B cell (primary cell): Measurements from ENCODE around the gene HLCS. TPM values are rescaled to one million over a fixed set of nuclear protein-coding genes. Genes with fewer than 3 reads are reported as not detected.

Source experiments
- ATAC-seq: fragments of 200-7000 bp; cut with Tn5 transposase; one replicate; pipeline ENCODE4 v1.10.0; 2021; ENCODE audit warnings: low read depth, mild to moderate bottlenecking, moderate number of reproducible peaks, moderate library complexity
- CTCF ChIA-PET: fragments of 350-600 bp; sonication (Branson Sonifier 250); formaldehyde crosslinking; loops from one replicate; lab custom pipeline; 2021; ENCODE audit warnings: antibody characterized with exemption, inconsistent platforms; lab: Charles Lee
- POLR2A ChIA-PET: fragments of 350-600 bp; sonication (Branson Sonifier 250); formaldehyde crosslinking; loops from one replicate; lab custom pipeline; 2021; ENCODE audit warnings: antibody characterized with exemption; lab: Charles Lee
- DNase-seq: peaks from one replicate; pipeline ENCODE4 v3.0.0; 2013
- H2AFZ ChIP-seq: 2 replicates; pipeline ENCODE4 v1.6.1; 2012; ENCODE audit warnings: mild to moderate bottlenecking, low read depth, low read length; ENCODE audit not compliant: insufficient read depth, poor library complexity, severe bottlenecking
- H3K27ac ChIP-seq, 2 donors: 1 replicate in 1 of 2; 2 replicates in 1 of 2; pipeline ENCODE4 v1.5.1; 2012 to 2013; ENCODE audit warnings: low read length in 2 of 2, mild to moderate bottlenecking in 2 of 2, moderate library complexity in 1 of 2
- H3K27me3 ChIP-seq, 4 experiments: fragments of 200-600 bp in 1 of 4; sonication (generic) in 1 of 4; replicated peaks in 1 of 4; 1 replicate in 2 of 4; 2 replicates in 2 of 4; pipeline versions ENCODE4 v1.6.1 to v1.7.0; 2013 to 2016; ENCODE audit warnings: low read length in 3 of 4, mild to moderate bottlenecking in 2 of 4, mixed read lengths in 1 of 4, moderate library complexity in 1 of 4; ENCODE audit not compliant: insufficient read depth in 4 of 4, control insufficient read depth in 3 of 4; ENCODE audit errors: control extremely low read depth in 1 of 4
- H3K36me3 ChIP-seq, 2 experiments: replicated peaks in 1 of 2; 1 replicate in 1 of 2; 2 replicates in 1 of 2; pipeline versions ENCODE4 v1.6.1 to v1.7.1; 2013; ENCODE audit warnings: low read length in 1 of 2; ENCODE audit not compliant: insufficient read depth in 2 of 2, control insufficient read depth in 1 of 2; ENCODE audit errors: control extremely low read depth in 1 of 2, extremely low read depth in 1 of 2
- H3K4me1 ChIP-seq, 2 donors: fragments of 200-600 bp in 1 of 2; sonication (generic) in 1 of 2; 1 replicate in 1 of 2; 2 replicates in 1 of 2; pipeline versions ENCODE4 v1.5.1 to v1.6.1; 2013 to 2017; ENCODE audit warnings: low read length in 2 of 2; ENCODE audit not compliant: control insufficient read depth in 2 of 2, insufficient read depth in 2 of 2
- H3K4me2 ChIP-seq: replicated peaks from 2 replicates; pipeline ENCODE3; 2012; ENCODE audit warnings: mild to moderate bottlenecking, low read depth, low read length; ENCODE audit not compliant: poor library complexity, severe bottlenecking
- H3K4me3 ChIP-seq, 5 experiments: fragments of 200-600 bp in 1 of 5; sonication (generic) in 1 of 5; 1 replicate in 3 of 5; 2 replicates in 2 of 5; pipeline versions ENCODE4 v1.5.1 to v1.7.0; 2011 to 2016; ENCODE audit warnings: low read length in 4 of 5, mild to moderate bottlenecking in 4 of 5, low read depth in 2 of 5, control low read depth in 1 of 5, moderate library complexity in 1 of 5; ENCODE audit not compliant: insufficient read depth in 1 of 5; ENCODE audit errors: control extremely low read depth in 1 of 5, extremely low read depth in 1 of 5
- H3K79me2 ChIP-seq: fragments of 200-600 bp; sonication (generic); one replicate; pipeline ENCODE4 v1.6.0; 2016; ENCODE audit warnings: low read length; ENCODE audit not compliant: control insufficient read depth, insufficient read depth
- H3K9ac ChIP-seq: fragments of 200-600 bp; sonication (generic); 2 replicates; pipeline ENCODE4 v1.6.1; 2017; ENCODE audit warnings: mild to moderate bottlenecking, low read length, moderate library complexity
- H3K9me3 ChIP-seq, 3 donors: one replicate each; pipeline versions ENCODE4 v1.6.1 to v1.7.1; 2013; ENCODE audit warnings: low read length in 2 of 3; ENCODE audit not compliant: control insufficient read depth in 2 of 3, insufficient read depth in 1 of 3; ENCODE audit errors: control extremely low read depth in 1 of 3
- H4K20me1 ChIP-seq: 2 replicates; pipeline ENCODE4 v1.6.0; 2012; ENCODE audit warnings: mild to moderate bottlenecking, low read length; ENCODE audit not compliant: insufficient read depth, control insufficient read depth, poor library complexity, severe bottlenecking
- H3K27ac Mint-ChIP-seq: one replicate; pipeline ENCODE4 v1.8.0; 2021; ENCODE audit warnings: mixed read lengths
- H3K27me3 Mint-ChIP-seq: one replicate; pipeline ENCODE4 v1.8.0; 2021; ENCODE audit warnings: mixed read lengths
- H3K4me1 Mint-ChIP-seq: one replicate; pipeline ENCODE4 v1.8.0; 2021; ENCODE audit warnings: mixed read lengths
- H3K4me3 Mint-ChIP-seq: one replicate; pipeline ENCODE4 v1.8.0; 2021; ENCODE audit warnings: mixed read lengths
- H3K9me3 Mint-ChIP-seq: one replicate; pipeline ENCODE4 v1.8.0; 2022; ENCODE audit warnings: mixed read lengths; ENCODE audit not compliant: insufficient read depth
- EZH2 ChIP-seq: IDR thresholded peaks from 2 replicates; pipeline ENCODE4 v1.6.1; 2012; ENCODE audit warnings: borderline replicate concordance, low read depth, mild to moderate bottlenecking, moderate library complexity, low read length; ENCODE audit not compliant: insufficient read depth, poor library complexity, severe bottlenecking
- WGBS: methylation state at CpG from one replicate; pipeline ENCODE4 v1.1.5; 2013; ENCODE audit warnings: missing lambda C conversion rate; ENCODE audit not compliant: insufficient coverage; 5-methylcytosine and 5-hydroxymethylcytosine counted together
- intact Hi-C: fragments of 100-400 bp; cut with micrococcal nuclease; formaldehyde crosslinking; loops from one replicate; pipeline ENCODE4 v1.10.0; 2022
- polyA plus RNA-seq: library from polyadenylated mRNA; depleted of rRNA; stranded (reverse); fragments of >200 nt; gene quantifications from 2 replicates; pipeline ENCODE4 v1.2.3, GENCODE V29; 2012
- total RNA-seq, 2 donors: library from RNA; stranded (reverse); fragments of 120-200 nt in 1 of 2; gene quantifications; 1 replicate in 1 of 2; 2 replicates in 1 of 2; pipeline versions ENCODE4 v1.2.3 to v1.2.4, GENCODE V29; 2013 to 2022
- TF ChIP-seq, protein P1 (sequence below): fragments of 200-600 bp; IDR thresholded peaks from one replicate; pipeline ENCODE4 v1.8.0; 2022; ENCODE audit warnings: antibody characterized with exemption, mild to moderate bottlenecking

The HLCS gene
- total and polyA plus RNA-seq, 2 donors (not counting 1 experiment from before 2014, with no cell fraction given) = 4.4 to 14.7 TPM

DNA sequence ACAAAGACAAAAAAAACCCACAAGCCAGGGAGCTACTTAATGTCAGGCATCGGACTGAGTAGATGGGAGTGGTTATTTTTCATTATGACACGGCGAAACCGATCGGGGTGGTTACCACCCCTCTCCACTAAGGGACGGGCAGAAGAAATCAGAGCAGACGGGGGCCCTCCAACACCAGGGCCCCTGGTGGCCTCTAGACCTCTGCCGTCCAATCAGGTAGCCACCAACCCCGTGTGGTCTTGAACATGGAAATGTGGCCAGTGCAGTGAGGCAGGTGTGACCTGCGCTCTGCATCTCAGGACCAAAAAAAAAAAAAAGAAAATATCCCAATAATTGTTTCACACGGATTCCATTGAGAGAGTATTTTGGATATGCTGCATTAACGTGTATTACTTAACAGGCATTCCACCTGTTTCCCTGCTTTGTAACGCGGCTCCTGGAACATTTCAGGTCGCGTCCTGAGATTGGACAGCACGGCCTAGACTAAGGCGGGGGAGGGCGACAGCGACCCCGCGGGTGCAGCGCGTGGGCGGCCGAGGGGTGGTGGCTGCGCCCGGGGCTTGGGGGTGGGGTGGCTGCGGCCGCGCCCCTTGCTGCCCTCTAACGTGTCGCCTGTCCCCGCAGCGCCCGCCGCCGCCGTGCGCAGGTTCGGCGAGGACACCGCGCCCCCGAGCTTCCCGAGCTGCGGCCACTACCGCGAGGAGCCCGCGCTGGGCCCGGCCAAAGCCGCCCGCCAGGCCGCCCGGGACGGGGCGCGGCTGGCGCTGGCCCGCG lies 219.2 kb downstream of the HLCS start:
- Mint-ChIP-seq H3K4me1 (peaks cover 7% of the 10 kb centered on the region), H3K4me3 (peak overlapping the region; percentile 55), H3K27me3 (peaks cover 59% of the 10 kb centered on the region), H3K27ac (no peak overlapping the region), H3K9me3 (no peaks in the 10 kb centered on the region)
- Histone ChIP-seq H3K36me3 (no peaks in the 10 kb centered on the region), H3K9ac (no peak overlapping the region), H3K4me2 (peak overlapping the region; percentile 11), H3K9me3 (peaks cover 0 to 3% (median 0%) of the 10 kb centered on the region in 3 donors), H3K27me3 (peaks cover 0 to 30% (median 6%) of the 10 kb centered on the region in 4 experiments), H2AFZ (no peak overlapping the region), H3K79me2 (no peaks in the 10 kb centered on the region), H3K4me3 (no peak overlapping the region), H4K20me1 (no peaks in the 10 kb centered on the region), H3K4me1 (peaks cover 0 to 5% of the 10 kb centered on the region in 2 donors), H3K27ac (no peak overlapping the region)
- CTCF ChIA-PET = no interaction called here
- WGBS = 1% methylated on average over 54 of the region's 62 CpGs
- TF ChIP-seq, protein P1, sequence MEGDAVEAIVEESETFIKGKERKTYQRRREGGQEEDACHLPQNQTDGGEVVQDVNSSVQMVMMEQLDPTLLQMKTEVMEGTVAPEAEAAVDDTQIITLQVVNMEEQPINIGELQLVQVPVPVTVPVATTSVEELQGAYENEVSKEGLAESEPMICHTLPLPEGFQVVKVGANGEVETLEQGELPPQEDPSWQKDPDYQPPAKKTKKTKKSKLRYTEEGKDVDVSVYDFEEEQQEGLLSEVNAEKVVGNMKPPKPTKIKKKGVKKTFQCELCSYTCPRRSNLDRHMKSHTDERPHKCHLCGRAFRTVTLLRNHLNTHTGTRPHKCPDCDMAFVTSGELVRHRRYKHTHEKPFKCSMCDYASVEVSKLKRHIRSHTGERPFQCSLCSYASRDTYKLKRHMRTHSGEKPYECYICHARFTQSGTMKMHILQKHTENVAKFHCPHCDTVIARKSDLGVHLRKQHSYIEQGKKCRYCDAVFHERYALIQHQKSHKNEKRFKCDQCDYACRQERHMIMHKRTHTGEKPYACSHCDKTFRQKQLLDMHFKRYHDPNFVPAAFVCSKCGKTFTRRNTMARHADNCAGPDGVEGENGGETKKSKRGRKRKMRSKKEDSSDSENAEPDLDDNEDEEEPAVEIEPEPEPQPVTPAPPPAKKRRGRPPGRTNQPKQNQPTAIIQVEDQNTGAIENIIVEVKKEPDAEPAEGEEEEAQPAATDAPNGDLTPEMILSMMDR = no peak
- no peak for TF ChIP-seq EZH2
- intact Hi-C loops = no loop called here
- no peak for ATAC-seq
- DNase-seq = no peak
- POLR2A ChIA-PET = no interaction called here

- no peak for TF ChIP-seq EZH2
- TF ChIP-seq, protein P1 = no peak
- H3K4me1 ChIP-seq = peaks cover 0 to 5% of the 10 kb centered on the region in 2 donors
- intact Hi-C loops = no loop called here
- no peak overlapping the region for H3K9ac ChIP-seq
- no peak overlapping the region for H3K4me3 ChIP-seq
- H3K27me3 ChIP-seq = peaks cover 0 to 30% (median 6%) of the 10 kb centered on the region in 4 experiments
- H3K9me3 ChIP-seq = peaks cover 0 to 3% (median 0%) of the 10 kb centered on the region in 3 donors
- H4K20me1 ChIP-seq = no peaks in the 10 kb centered on the region
- H3K36me3 ChIP-seq = no peaks in the 10 kb centered on the region
- DNase-seq = no peak
- H3K27ac Mint-ChIP-seq = no peak overlapping the region
- no peaks in the 10 kb centered on the region for H3K79me2 ChIP-seq
- no peak overlapping the region for H3K27ac ChIP-seq
- POLR2A ChIA-PET = no interaction called here
- H3K4me3 Mint-ChIP-seq = no peak overlapping the region
- no peaks in the 10 kb centered on the region for H3K9me3 Mint-ChIP-seq
- H3K4me1 Mint-ChIP-seq = peaks cover 7% of the 10 kb centered on the region
- no peak for ATAC-seq
- peaks cover 56% of the 10 kb centered on the region for H3K27me3 Mint-ChIP-seq
- 96% methylated on average over 4 of the region's 5 CpGs for WGBS
- no peak overlapping the region for H3K4me2 ChIP-seq
- no peak overlapping the region for H2AFZ ChIP-seq
- CTCF ChIA-PET = no interaction called here
Observed at GRCh38 chr21:36745459-36745858, 221.0 kb downstream of the HLCS start.
